ENCODE data around the gene MSI2. TPM values are rescaled to one million over a fixed set of nuclear protein-coding genes. Genes with fewer than 3 reads are reported as not detected.

The MSI2 gene
- total RNA-seq, 2 experiments from 2014 or later = 131 to 164 TPM

DNA sequence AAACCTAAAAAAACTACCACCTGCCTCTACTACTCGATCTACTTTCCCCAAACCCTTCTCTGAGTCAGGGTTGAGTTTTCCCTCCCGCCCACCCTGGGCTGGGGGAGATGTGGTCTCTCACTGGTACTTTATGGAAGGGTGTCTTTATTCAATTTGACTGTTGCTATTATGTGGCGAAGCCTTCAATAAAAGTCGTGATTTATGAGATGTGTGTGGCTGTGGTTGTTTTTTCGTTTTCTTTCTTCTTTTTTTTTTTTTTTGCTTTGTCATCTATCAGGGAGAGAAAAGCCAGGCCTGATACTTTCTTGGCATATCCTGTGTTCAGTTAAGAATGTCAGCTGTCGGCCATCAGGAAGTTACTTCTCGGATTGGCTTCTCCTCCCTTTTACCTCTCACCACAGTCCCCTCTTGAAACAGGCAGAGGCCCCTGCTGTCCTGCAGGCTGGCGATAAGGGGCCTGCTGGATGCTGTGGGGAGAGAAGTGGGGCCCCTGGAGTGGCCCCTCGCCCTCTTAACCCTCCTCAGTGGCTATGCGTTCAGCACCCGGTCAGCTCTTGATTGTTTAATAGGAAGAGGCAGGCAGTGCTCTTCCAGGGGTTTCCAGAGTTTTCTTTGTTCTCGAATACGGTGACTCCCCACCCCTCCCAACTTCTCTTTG is 123.0 kb downstream of the MSI2 start:
- H2AFZ ChIP-seq (ENCODE audit: low read length) = no peak overlapping the region
- no TSS peak for BruUV-seq (replicated peaks)
- H3K79me2 ChIP-seq (ENCODE audit: insufficient read depth, low read depth, low read length) = no peaks in the 10 kb centered on the region
- H4K20me1 ChIP-seq (ENCODE audit: insufficient read depth, low read length) = no peaks in the 10 kb centered on the region
- POLR2A ChIA-PET = interaction anchor here (0.8 to 1.0 kb wide), 2 partner anchors 13 to 982 kb away, joined by 3 read pairs; no protein-coding TSS in a partner anchor
- CTCF ChIA-PET (ENCODE audit: unreplicated experiment) = no interaction called here
- H3K27ac ChIP-seq (ENCODE audit: low read depth, low read length, poor library complexity, severe bottlenecking) = no peak overlapping the region
- intact Hi-C loops (cut with micrococcal nuclease; ENCODE audit: unreplicated experiment) = no loop called here
- peaks cover 18% of the 10 kb centered on the region for H3K36me3 ChIP-seq (ENCODE audit: insufficient read depth, low read length)
- no peak overlapping the region for H3K4me3 ChIP-seq (ENCODE audit: low read depth, low read length, poor library complexity, severe bottlenecking)
- H3K4me2 ChIP-seq (ENCODE audit: low read length) = peak overlapping the region; percentile 23; the same call in 1 of the 2 replicates
- no peaks in the 10 kb centered on the region for H3K9me2 ChIP-seq (ENCODE audit: insufficient read depth, low read length)
- no peak for TF ChIP-seq EZH2phosphoT487 (IDR thresholded peaks at IDR 0.05; ENCODE audit: borderline replicate concordance, low read depth, low read length)
- TF ChIP-seq, protein P1, sequence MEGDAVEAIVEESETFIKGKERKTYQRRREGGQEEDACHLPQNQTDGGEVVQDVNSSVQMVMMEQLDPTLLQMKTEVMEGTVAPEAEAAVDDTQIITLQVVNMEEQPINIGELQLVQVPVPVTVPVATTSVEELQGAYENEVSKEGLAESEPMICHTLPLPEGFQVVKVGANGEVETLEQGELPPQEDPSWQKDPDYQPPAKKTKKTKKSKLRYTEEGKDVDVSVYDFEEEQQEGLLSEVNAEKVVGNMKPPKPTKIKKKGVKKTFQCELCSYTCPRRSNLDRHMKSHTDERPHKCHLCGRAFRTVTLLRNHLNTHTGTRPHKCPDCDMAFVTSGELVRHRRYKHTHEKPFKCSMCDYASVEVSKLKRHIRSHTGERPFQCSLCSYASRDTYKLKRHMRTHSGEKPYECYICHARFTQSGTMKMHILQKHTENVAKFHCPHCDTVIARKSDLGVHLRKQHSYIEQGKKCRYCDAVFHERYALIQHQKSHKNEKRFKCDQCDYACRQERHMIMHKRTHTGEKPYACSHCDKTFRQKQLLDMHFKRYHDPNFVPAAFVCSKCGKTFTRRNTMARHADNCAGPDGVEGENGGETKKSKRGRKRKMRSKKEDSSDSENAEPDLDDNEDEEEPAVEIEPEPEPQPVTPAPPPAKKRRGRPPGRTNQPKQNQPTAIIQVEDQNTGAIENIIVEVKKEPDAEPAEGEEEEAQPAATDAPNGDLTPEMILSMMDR (conservative IDR thresholded peaks at IDR 0.05; ENCODE audit: low read length) = no peak
- H3K9me3 ChIP-seq (ENCODE audit: low read length) = no peaks in the 10 kb centered on the region
- DNase-seq (ENCODE audit: low spot score) = peak; percentile 40
- peaks cover 46% of the 10 kb centered on the region for H3K4me1 ChIP-seq (ENCODE audit: insufficient read depth, low read length, poor library complexity, severe bottlenecking)

DNA sequence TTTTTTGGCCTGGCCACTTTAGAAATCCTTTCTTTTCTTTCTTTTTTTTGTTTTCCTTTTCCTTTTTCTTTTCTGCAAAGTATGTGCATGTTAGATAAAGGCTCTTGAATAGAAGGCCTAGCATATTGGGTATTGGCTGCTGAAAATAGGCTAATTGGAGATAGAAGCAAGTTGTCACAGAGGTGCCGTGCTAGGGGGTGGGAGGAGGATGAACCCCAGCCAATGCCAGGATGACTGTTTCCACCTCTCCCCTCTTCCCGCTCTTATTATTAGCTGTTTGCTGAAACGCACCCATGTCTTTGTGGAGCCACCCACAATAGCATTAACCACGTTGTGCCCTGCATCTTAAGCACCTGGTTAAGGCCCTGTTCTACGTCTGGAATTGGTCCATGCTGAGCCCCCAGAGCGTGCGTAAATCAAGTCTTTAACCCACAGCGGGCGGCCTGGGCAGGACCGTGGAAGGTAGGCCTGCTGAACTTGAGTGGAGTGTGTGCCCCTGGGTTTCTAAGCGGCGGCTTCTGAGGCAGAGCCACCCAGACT is 123.6 kb downstream of the MSI2 start:
- Histone ChIP-seq H3K36me3 (ENCODE audit: insufficient read depth, low read length) (peaks cover 24% of the 10 kb centered on the region), H3K4me2 (ENCODE audit: low read length) (peak overlapping the region; percentile 23; the same call in 1 of the 2 replicates), H4K20me1 (ENCODE audit: insufficient read depth, low read length) (no peaks in the 10 kb centered on the region), H3K9me2 (ENCODE audit: insufficient read depth, low read length) (no peaks in the 10 kb centered on the region), H3K79me2 (ENCODE audit: insufficient read depth, low read depth, low read length) (no peaks in the 10 kb centered on the region), H2AFZ (ENCODE audit: low read length) (no peak overlapping the region), H3K27ac (ENCODE audit: low read depth, low read length, poor library complexity, severe bottlenecking) (no peak overlapping the region), H3K4me1 (ENCODE audit: insufficient read depth, low read length, poor library complexity, severe bottlenecking) (peaks cover 52% of the 10 kb centered on the region), H3K4me3 (ENCODE audit: low read depth, low read length, poor library complexity, severe bottlenecking) (no peak overlapping the region), H3K9me3 (ENCODE audit: low read length) (no peaks in the 10 kb centered on the region)
- CTCF ChIA-PET (ENCODE audit: unreplicated experiment) = no interaction called here
- BruUV-seq (replicated peaks) = no TSS peak
- TF ChIP-seq, protein P1 (conservative IDR thresholded peaks at IDR 0.05; ENCODE audit: low read length) = no peak
- no peak for TF ChIP-seq EZH2phosphoT487 (IDR thresholded peaks at IDR 0.05; ENCODE audit: borderline replicate concordance, low read depth, low read length)
- no peak for DNase-seq (ENCODE audit: low spot score)
- intact Hi-C loops (cut with micrococcal nuclease; ENCODE audit: unreplicated experiment) = no loop called here
- POLR2A ChIA-PET = interaction anchor here (0.8 kb wide), 1 partner anchor 982 kb away, joined by 3 read pairs; no protein-coding TSS in a partner anchor

DNA sequence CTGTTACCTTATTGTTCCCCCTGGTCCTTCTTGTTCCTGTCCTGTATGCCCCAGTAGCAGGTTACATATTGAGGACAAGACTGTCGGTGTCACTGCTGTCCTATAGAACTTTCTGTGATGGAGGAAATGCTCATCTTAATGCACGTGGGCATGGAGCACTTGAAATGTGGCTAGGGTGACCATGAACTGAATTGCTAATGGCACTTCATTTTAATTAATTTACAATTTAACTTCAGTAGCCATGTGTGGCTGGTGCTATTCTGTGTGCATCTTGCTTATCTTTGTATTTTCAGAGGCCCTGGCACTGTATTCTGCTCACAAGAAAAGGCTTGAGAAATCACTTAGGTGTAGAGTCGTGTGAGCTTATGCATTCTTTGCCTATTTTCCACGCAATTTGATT is 125.2 kb downstream of the MSI2 start:
- intact Hi-C loops (cut with micrococcal nuclease; ENCODE audit: unreplicated experiment) = no loop called here
- Histone ChIP-seq H3K27ac (ENCODE audit: low read depth, low read length, poor library complexity, severe bottlenecking) (no peak overlapping the region), H4K20me1 (ENCODE audit: insufficient read depth, low read length) (no peaks in the 10 kb centered on the region), H3K9me2 (ENCODE audit: insufficient read depth, low read length) (no peaks in the 10 kb centered on the region), H3K4me1 (ENCODE audit: insufficient read depth, low read length, poor library complexity, severe bottlenecking) (peaks cover 53% of the 10 kb centered on the region), H3K79me2 (ENCODE audit: insufficient read depth, low read depth, low read length) (no peaks in the 10 kb centered on the region), H3K4me3 (ENCODE audit: low read depth, low read length, poor library complexity, severe bottlenecking) (no peak overlapping the region), H3K4me2 (ENCODE audit: low read length) (no peak overlapping the region), H3K36me3 (ENCODE audit: insufficient read depth, low read length) (peaks cover 30% of the 10 kb centered on the region), H3K9me3 (ENCODE audit: low read length) (no peaks in the 10 kb centered on the region), H2AFZ (ENCODE audit: low read length) (no peak overlapping the region)
- CTCF ChIA-PET (ENCODE audit: unreplicated experiment) = no interaction called here
- POLR2A ChIA-PET = no interaction called here
- DNase-seq (ENCODE audit: low spot score) = no peak
- no peak for TF ChIP-seq EZH2phosphoT487 (IDR thresholded peaks at IDR 0.05; ENCODE audit: borderline replicate concordance, low read depth, low read length)
- TF ChIP-seq, protein P1 (conservative IDR thresholded peaks at IDR 0.05; ENCODE audit: low read length) = no peak
- BruUV-seq (replicated peaks) = no TSS peak
